Measurements from ENCODE around the gene TSHR.

The TSHR gene

DNA sequence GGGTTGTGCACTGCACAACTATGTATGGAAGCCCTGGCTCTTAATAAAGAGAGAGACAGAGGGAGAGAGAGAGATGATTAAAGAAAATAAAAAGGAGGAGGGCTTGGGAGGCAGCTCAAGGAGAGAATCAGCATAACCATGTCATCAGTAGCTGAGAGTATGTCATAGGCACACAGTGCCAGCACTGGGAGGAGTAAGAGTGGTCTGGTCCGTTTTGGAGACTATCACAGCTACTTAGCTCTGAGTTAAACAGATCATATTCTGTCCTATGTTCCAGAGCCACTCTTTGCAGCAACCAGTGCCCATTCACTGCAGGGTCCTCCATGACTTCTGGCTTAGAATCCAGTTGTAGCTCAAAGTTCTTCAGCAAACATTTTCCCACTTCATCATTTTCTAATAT lies 206.3 kb downstream of the TSHR start:
- no peak overlapping the region for H3K4me3 ChIP-seq (ENCODE audit: low read length)
- DNase-seq (ENCODE audit: low read depth), result no peak
- TF ChIP-seq CTCF (conservative IDR thresholded peaks at IDR 0.05; ENCODE audit: low read length), result no peak

GRCh38 chr14:81162941-81163340 lies 207.5 kb downstream of the TSHR start:
- DNase-seq (ENCODE audit: low read depth), result no peak
- no peak for TF ChIP-seq CTCF (conservative IDR thresholded peaks at IDR 0.05; ENCODE audit: low read length)
- H3K4me3 ChIP-seq (ENCODE audit: low read length), result no peak overlapping the region

DNA sequence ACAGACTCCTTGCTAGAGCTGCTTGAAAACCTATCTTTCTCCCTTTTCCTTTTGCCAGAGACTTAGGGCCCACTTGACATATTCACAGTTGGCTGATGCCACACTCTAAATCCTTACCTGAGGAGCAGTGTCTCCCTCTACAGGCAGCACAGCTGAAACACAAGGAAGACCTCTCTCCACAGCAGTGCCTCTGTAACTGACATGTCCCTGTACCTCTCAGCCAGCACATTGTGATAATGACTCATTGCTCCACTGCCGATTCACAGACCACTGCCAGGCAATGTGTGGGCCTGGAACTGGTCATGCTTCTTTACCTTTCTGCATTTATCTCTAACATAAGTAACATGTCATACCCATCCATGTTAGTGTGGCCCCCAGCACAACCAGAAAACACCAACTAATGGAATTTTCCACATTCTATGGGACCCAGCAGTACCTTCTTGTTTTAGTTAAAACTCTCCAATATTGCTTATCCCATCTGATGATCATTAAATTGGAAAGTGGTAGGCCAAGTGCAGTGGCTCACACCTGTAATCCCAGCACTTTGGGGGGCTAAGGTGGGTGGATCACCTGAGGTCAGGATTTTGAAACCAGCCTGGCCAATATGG lies 208.8 kb downstream of the TSHR start:
- no peak overlapping the region for H3K4me3 ChIP-seq (ENCODE audit: low read length)
- peak; percentile 72 for TF ChIP-seq CTCF (conservative IDR thresholded peaks at IDR 0.05; ENCODE audit: low read length)
- DNase-seq (ENCODE audit: low read depth), result peak; percentile 66

- H3K4me3 ChIP-seq (ENCODE audit: low read length), result no peak overlapping the region
Measured at GRCh38 chr14:81165188-81165587, 209.8 kb downstream of the TSHR start.

GRCh38 chr14:81166121-81166520 lies 210.7 kb downstream of the TSHR start:
- DNase-seq (ENCODE audit: low read depth), result no peak
- no peak overlapping the region for H3K4me3 ChIP-seq (ENCODE audit: low read length)
- TF ChIP-seq CTCF (conservative IDR thresholded peaks at IDR 0.05; ENCODE audit: low read length), result no peak

More at GRCh38 chr14:81165188-81165587, 209.8 kb downstream of the TSHR start:
- no peak for TF ChIP-seq CTCF (conservative IDR thresholded peaks at IDR 0.05; ENCODE audit: low read length)
- DNase-seq (ENCODE audit: low read depth), result no peak

DNA sequence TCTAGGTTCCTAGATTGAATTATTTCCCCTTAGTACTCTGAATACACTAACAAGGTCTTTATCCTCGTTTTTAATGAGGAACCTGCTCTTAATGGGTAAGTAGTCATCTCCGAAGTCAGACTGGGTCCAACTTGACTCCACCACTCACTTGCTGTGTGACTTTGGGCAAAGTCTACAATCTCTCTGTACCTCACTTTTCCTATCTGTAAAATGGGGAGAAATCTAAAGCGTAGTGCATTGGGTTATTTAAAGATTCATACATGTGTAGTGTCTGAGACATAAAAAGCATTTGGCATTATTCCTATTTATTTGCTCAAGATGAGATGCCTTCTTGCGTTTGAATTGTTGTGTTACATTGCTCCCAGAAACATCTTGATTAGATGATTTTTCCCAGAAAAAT lies 213.8 kb downstream of the TSHR start:
- H3K4me3 ChIP-seq (ENCODE audit: low read length), result peak overlapping the region; percentile 81
- no peak for TF ChIP-seq CTCF (conservative IDR thresholded peaks at IDR 0.05; ENCODE audit: low read length)
- no peak for DNase-seq (ENCODE audit: low read depth)

DNA sequence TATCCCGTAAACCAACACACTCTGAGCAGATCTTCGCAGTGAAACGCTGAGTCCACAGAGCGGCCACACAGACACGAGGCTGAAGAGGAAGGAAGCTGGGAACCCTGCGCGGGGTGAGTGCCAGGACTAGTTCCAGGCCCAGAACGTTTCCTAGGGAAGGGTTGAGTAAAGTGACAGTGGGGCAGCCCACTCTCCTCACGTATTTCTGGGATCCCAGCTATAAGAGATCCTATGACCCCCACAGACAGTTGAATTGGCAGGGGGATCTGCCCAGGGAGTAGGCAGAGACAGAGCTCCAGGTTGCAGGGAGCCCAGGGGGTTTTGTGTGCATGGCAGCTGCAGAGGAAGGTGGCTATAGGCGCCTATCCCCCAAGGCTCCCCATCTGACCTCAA lies 214.3 kb downstream of the TSHR start:
- peak overlapping the region; percentile 81 for H3K4me3 ChIP-seq (ENCODE audit: low read length)
- DNase-seq (ENCODE audit: low read depth), result peak; percentile 31
- no peak for TF ChIP-seq CTCF (conservative IDR thresholded peaks at IDR 0.05; ENCODE audit: low read length)

Data from AG10803 (cell line).